COLO829 (cell line): ENCODE data around the gene CES3.
"Not testable (repeated sequence)": the region's sequence is repeated elsewhere in the genome, so short reads cannot be mapped to it uniquely, and the experiment has no call there.

Source experiments
- DNase-seq: peaks from one replicate; pipeline ENCODE4 v3.0.0; 2012; ENCODE audit warnings: low spot score

CES3 gene

GRCh38 chr16:66946541-66946940 is 14.5 kb upstream of the CES3 start:
- no peak for DNase-seq

- no peak for DNase-seq
Measured at GRCh38 chr16:66946974-66947301, 14.1 kb upstream of the CES3 start.

GRCh38 chr16:66947302-66948065 is 13.6 kb upstream of the CES3 start:
- peak; percentile 84 for DNase-seq

GRCh38 chr16:66948134-66948836 is 12.8 kb upstream of the CES3 start:
- DNase-seq, result no peak

- no peak for DNase-seq
Measured at GRCh38 chr16:66948837-66949225, 12.2 kb upstream of the CES3 start.

- no peak for DNase-seq
Measured at GRCh38 chr16:66949472-66949871, 11.6 kb upstream of the CES3 start.

- DNase-seq, result no peak
Measured at GRCh38 chr16:66950437-66950836, 10.6 kb upstream of the CES3 start.

- DNase-seq, result no peak
Measured at GRCh38 chr16:66950971-66951790, 9.9 kb upstream of the CES3 start.

- no peak for DNase-seq
Measured at GRCh38 chr16:66952430-66953110, 8.5 kb upstream of the CES3 start.

- DNase-seq, result no peak
Measured at GRCh38 chr16:66953462-66954096, 7.5 kb upstream of the CES3 start.

- DNase-seq, result peak; percentile 68
Measured at GRCh38 chr16:66954097-66954659, 6.9 kb upstream of the CES3 start.

- DNase-seq, result not testable (repeated sequence)
Measured at GRCh38 chr16:66955363-66956153, 5.5 kb upstream of the CES3 start.

GRCh38 chr16:66956154-66956457 is 5.0 kb upstream of the CES3 start:
- DNase-seq, result not testable (repeated sequence)

- DNase-seq, result no peak
Measured at GRCh38 chr16:66958857-66959703, 2.0 kb upstream of the CES3 start.

- DNase-seq, result no peak
Measured at GRCh38 chr16:66959704-66960161, 1.3 kb upstream of the CES3 start.

GRCh38 chr16:66960270-66960669 is 796 bp upstream of the CES3 start:
- DNase-seq, result no peak

- no peak for DNase-seq
Measured at GRCh38 chr16:66961914-66962313, 848 bp downstream of the CES3 start.

- no peak for DNase-seq
Measured at GRCh38 chr16:66964049-66964448, 3.0 kb downstream of the CES3 start.

GRCh38 chr16:66968847-66969246 is 7.8 kb downstream of the CES3 start:
- no peak for DNase-seq
